DND-41 (cell line): ENCODE measurements around the gene C6orf132.

ENCODE experiments used
- ATAC-seq: fragments of 200-7000 bp; cut with Tn5 transposase; 3 replicates; pipeline ENCODE4 v1.9.1; 2021; ENCODE audit warnings: low read depth; ENCODE audit not compliant: insufficient read depth
- DNase-seq: peaks from one replicate; pipeline ENCODE4 v3.0.0-alpha.2; 2020
- H2AFZ ChIP-seq: 2 replicates; pipeline ENCODE4 v1.6.0; 2012; ENCODE audit warnings: low read depth, low read length
- H3K27ac ChIP-seq: 2 replicates; pipeline ENCODE4 v1.5.1; 2012; ENCODE audit warnings: low read length, inconsistent platforms
- H3K27me3 ChIP-seq: fragments of 200-600 bp; sonication (generic); 2 replicates; pipeline ENCODE4 v1.6.0; 2012; ENCODE audit warnings: low read length, mild to moderate bottlenecking, inconsistent platforms; ENCODE audit not compliant: insufficient read depth, poor library complexity
- H3K36me3 ChIP-seq: 2 replicates; pipeline ENCODE4 v1.5.1; 2012; ENCODE audit warnings: low read length, inconsistent platforms; ENCODE audit not compliant: insufficient read depth
- H3K4me1 ChIP-seq: 2 replicates; pipeline ENCODE4 v1.5.1; 2012; ENCODE audit warnings: mild to moderate bottlenecking, low read length; ENCODE audit not compliant: insufficient read depth
- H3K4me2 ChIP-seq: 2 replicates; pipeline ENCODE4 v1.6.0; 2012; ENCODE audit warnings: mild to moderate bottlenecking, moderate library complexity, low read length, inconsistent platforms; ENCODE audit not compliant: insufficient read depth
- H3K4me3 ChIP-seq, 2 experiments: fragments of 200-600 bp in 1 of 2; shearing (Covaris generic) in 1 of 2; 2 replicates each; pipeline ENCODE4 v1.5.1; 2012 to 2016; ENCODE audit warnings: inconsistent platforms in 2 of 2, low read length in 2 of 2, mild to moderate bottlenecking in 2 of 2, low read depth in 1 of 2, moderate library complexity in 1 of 2
- H3K79me2 ChIP-seq: 2 replicates; pipeline ENCODE4 v1.6.0; 2012; ENCODE audit warnings: low read length, inconsistent platforms; ENCODE audit not compliant: insufficient read depth
- H3K9ac ChIP-seq: 2 replicates; pipeline ENCODE4 v1.6.0; 2012; ENCODE audit warnings: low read depth, mild to moderate bottlenecking, inconsistent platforms, low read length, moderate library complexity
- H3K9me3 ChIP-seq: 2 replicates; pipeline ENCODE4 v1.5.1; 2012; ENCODE audit warnings: low read length, moderate library complexity, mild to moderate bottlenecking, inconsistent platforms; ENCODE audit not compliant: insufficient read depth, severe bottlenecking
- H4K20me1 ChIP-seq: 2 replicates; pipeline ENCODE4 v1.6.0; 2012; ENCODE audit warnings: low read length; ENCODE audit not compliant: insufficient read depth
- CTCF ChIP-seq: IDR thresholded peaks from 2 replicates; pipeline ENCODE4 v1.5.1; 2012; ENCODE audit warnings: borderline replicate concordance, low read length, moderate library complexity, mild to moderate bottlenecking; ENCODE audit not compliant: poor library complexity, severe bottlenecking; ENCODE audit errors: extremely low read depth
- EZH2 ChIP-seq: IDR thresholded peaks from 3 replicates; pipeline ENCODE4 v1.6.1; 2012; ENCODE audit warnings: borderline replicate concordance, low read depth, mild to moderate bottlenecking, moderate library complexity, low read length, inconsistent platforms; ENCODE audit not compliant: severe bottlenecking

C6orf132 gene

GRCh38 chr6:42099340-42100028 is 42.9 kb downstream of the C6orf132 start:
- H3K4me3 ChIP-seq = no peak overlapping the region
- peaks cover 9% of the 10 kb centered on the region for H3K4me1 ChIP-seq
- no peaks in the 10 kb centered on the region for H3K27me3 ChIP-seq
- no peaks in the 10 kb centered on the region; the same call in 1 of the 2 replicates for H4K20me1 ChIP-seq
- no peak overlapping the region for H2AFZ ChIP-seq
- no peaks in the 10 kb centered on the region for H3K9me3 ChIP-seq
- no peaks in the 10 kb centered on the region for H3K36me3 ChIP-seq
- DNase-seq (no peak), ATAC-seq (no peak)
- TF ChIP-seq EZH2 = no peak
- TF ChIP-seq CTCF = no peak
- no peak overlapping the region for H3K4me2 ChIP-seq
- H3K9ac ChIP-seq = no peak overlapping the region
- H3K79me2 ChIP-seq = no peaks in the 10 kb centered on the region
- no peak overlapping the region for H3K27ac ChIP-seq

GRCh38 chr6:42095776-42096541 is 46.5 kb downstream of the C6orf132 start:
- no peak for DNase-seq

GRCh38 chr6:42095094-42095493 is 47.3 kb downstream of the C6orf132 start:
- no peak for DNase-seq
- TF ChIP-seq CTCF (no peak), EZH2 (no peak)
- Histone ChIP-seq H3K9me3 (no peaks in the 10 kb centered on the region), H3K4me3 (no peak overlapping the region), H2AFZ (no peak overlapping the region), H3K9ac (no peak overlapping the region), H4K20me1 (no peaks in the 10 kb centered on the region), H3K4me2 (no peak overlapping the region), H3K27ac (no peak overlapping the region), H3K36me3 (no peaks in the 10 kb centered on the region), H3K4me1 (no peaks in the 10 kb centered on the region), H3K79me2 (no peaks in the 10 kb centered on the region), H3K27me3 (no peaks in the 10 kb centered on the region)
- ATAC-seq = no peak

More at GRCh38 chr6:42095776-42096541, 46.5 kb downstream of the C6orf132 start:
- no peak overlapping the region for H3K4me3 ChIP-seq
- H3K27ac ChIP-seq = no peak overlapping the region
- no peaks in the 10 kb centered on the region for H3K27me3 ChIP-seq
- no peak for TF ChIP-seq EZH2
- TF ChIP-seq CTCF = no peak
- H3K4me2 ChIP-seq = no peak overlapping the region
- no peak for ATAC-seq
- no peak overlapping the region for H3K9ac ChIP-seq
- no peaks in the 10 kb centered on the region for H3K9me3 ChIP-seq
- H3K4me1 ChIP-seq = no peaks in the 10 kb centered on the region
- H3K79me2 ChIP-seq = no peaks in the 10 kb centered on the region
- no peaks in the 10 kb centered on the region for H4K20me1 ChIP-seq
- no peak overlapping the region for H2AFZ ChIP-seq
- H3K36me3 ChIP-seq = no peaks in the 10 kb centered on the region
